HEK293 (cell line): Measurements from ENCODE around the gene IFNGR1.

Experiments
- YY1 ChIP-seq: fragments of 450-650 bp; formaldehyde crosslinking; IDR thresholded peaks from 2 replicates; pipeline ENCODE4 v1.5.1; 2018; ENCODE audit warnings: missing biosample characterization, missing genetic modification characterization
- ZBTB21 ChIP-seq: fragments of 450-650 bp; formaldehyde crosslinking; IDR thresholded peaks from 2 replicates; pipeline ENCODE4 v1.5.1; 2017; ENCODE audit warnings: missing biosample characterization, missing genetic modification characterization
- ZBTB48 ChIP-seq: fragments of 450-650 bp; formaldehyde crosslinking; IDR thresholded peaks from 2 replicates; pipeline ENCODE4 v1.5.1; 2016; ENCODE audit warnings: missing biosample characterization, missing genetic modification characterization
- ZBTB49 ChIP-seq: fragments of 450-650 bp; formaldehyde crosslinking; IDR thresholded peaks from 2 replicates; pipeline ENCODE4 v1.5.1; 2016; ENCODE audit warnings: missing biosample characterization, missing genetic modification characterization, low read depth
- ZNF10 ChIP-seq: fragments of 450-650 bp; formaldehyde crosslinking; IDR thresholded peaks from 2 replicates; pipeline ENCODE4 v1.5.1; 2017; ENCODE audit warnings: missing biosample characterization, missing genetic modification characterization
- ZNF18 ChIP-seq: fragments of 450-650 bp; formaldehyde crosslinking; IDR thresholded peaks from 2 replicates; pipeline ENCODE4 v1.5.1; 2016; ENCODE audit warnings: missing biosample characterization, missing genetic modification characterization
- ZNF555 ChIP-seq: fragments of 450-650 bp; formaldehyde crosslinking; conservative IDR thresholded peaks from 2 replicates; pipeline ENCODE4 v1.5.1; 2017; ENCODE audit warnings: missing biosample characterization, mild to moderate bottlenecking, missing genetic modification characterization, inconsistent platforms
- ZNF645 ChIP-seq: fragments of 450-650 bp; formaldehyde crosslinking; IDR thresholded peaks from 2 replicates; pipeline ENCODE4; 2016; ENCODE audit warnings: missing biosample characterization, missing genetic modification characterization
- ZNF791 ChIP-seq: fragments of 450-650 bp; formaldehyde crosslinking; IDR thresholded peaks from 2 replicates; pipeline ENCODE4 v1.5.1; 2016; ENCODE audit warnings: missing biosample characterization, missing genetic modification characterization
- ZNF792 ChIP-seq: fragments of 450-650 bp; formaldehyde crosslinking; IDR thresholded peaks from 2 replicates; pipeline ENCODE4 v1.5.1; 2016; ENCODE audit warnings: missing biosample characterization, missing genetic modification characterization
- TF ChIP-seq, protein P1 (sequence below): fragments of 450-650 bp; formaldehyde crosslinking; IDR thresholded peaks from 2 replicates; pipeline ENCODE4 v1.5.1; 2016; ENCODE audit warnings: missing biosample characterization, missing genetic modification characterization
- TF ChIP-seq, protein P2 (sequence below): fragments of 450-650 bp; formaldehyde crosslinking; IDR thresholded peaks from 2 replicates; pipeline ENCODE4 v1.5.1; 2016; ENCODE audit warnings: missing biosample characterization, missing genetic modification characterization, low read depth

GRCh38 chr6:137182654-137183073 lies 36.5 kb downstream of the IFNGR1 start:
- TF ChIP-seq, protein P1, sequence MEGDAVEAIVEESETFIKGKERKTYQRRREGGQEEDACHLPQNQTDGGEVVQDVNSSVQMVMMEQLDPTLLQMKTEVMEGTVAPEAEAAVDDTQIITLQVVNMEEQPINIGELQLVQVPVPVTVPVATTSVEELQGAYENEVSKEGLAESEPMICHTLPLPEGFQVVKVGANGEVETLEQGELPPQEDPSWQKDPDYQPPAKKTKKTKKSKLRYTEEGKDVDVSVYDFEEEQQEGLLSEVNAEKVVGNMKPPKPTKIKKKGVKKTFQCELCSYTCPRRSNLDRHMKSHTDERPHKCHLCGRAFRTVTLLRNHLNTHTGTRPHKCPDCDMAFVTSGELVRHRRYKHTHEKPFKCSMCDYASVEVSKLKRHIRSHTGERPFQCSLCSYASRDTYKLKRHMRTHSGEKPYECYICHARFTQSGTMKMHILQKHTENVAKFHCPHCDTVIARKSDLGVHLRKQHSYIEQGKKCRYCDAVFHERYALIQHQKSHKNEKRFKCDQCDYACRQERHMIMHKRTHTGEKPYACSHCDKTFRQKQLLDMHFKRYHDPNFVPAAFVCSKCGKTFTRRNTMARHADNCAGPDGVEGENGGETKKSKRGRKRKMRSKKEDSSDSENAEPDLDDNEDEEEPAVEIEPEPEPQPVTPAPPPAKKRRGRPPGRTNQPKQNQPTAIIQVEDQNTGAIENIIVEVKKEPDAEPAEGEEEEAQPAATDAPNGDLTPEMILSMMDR (tag by site-specific recombination), result no peak
- TF ChIP-seq YY1 (tag by site-specific recombination), result no peak
- TF ChIP-seq, protein P2, sequence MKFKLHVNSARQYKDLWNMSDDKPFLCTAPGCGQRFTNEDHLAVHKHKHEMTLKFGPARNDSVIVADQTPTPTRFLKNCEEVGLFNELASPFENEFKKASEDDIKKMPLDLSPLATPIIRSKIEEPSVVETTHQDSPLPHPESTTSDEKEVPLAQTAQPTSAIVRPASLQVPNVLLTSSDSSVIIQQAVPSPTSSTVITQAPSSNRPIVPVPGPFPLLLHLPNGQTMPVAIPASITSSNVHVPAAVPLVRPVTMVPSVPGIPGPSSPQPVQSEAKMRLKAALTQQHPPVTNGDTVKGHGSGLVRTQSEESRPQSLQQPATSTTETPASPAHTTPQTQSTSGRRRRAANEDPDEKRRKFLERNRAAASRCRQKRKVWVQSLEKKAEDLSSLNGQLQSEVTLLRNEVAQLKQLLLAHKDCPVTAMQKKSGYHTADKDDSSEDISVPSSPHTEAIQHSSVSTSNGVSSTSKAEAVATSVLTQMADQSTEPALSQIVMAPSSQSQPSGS (tag by site-specific recombination), result no peak
- TF ChIP-seq ZBTB48 (tag by site-specific recombination), result no peak
- no peak for TF ChIP-seq ZBTB49 (tag by site-specific recombination)
- no peak for TF ChIP-seq ZNF18 (tag by site-specific recombination)
- TF ChIP-seq ZNF555 (tag by site-specific recombination), result no peak
- TF ChIP-seq ZNF791 (tag by site-specific recombination), result no peak
- TF ChIP-seq ZNF792, result no peak
- no peak for TF ChIP-seq ZNF645
- TF ChIP-seq ZNF10 (tag by site-specific recombination), result no peak
- TF ChIP-seq ZBTB21 (tag by site-specific recombination), result no peak
